Activated T-cell treated with anti-CD3 and anti-CD28 coated beads for 1 hour (primary cell): ENCODE measurements around the gene ABHD16A.

Experiments used
- DNase-seq: peaks from one replicate; pipeline ENCODE4 v3.0.0-alpha.2; 2020; ENCODE audit warnings: low read depth

The ABHD16A gene

GRCh38 chr6:31662124-31662723 lies 40.9 kb downstream of the ABHD16A start:
- no peak for DNase-seq

DNA sequence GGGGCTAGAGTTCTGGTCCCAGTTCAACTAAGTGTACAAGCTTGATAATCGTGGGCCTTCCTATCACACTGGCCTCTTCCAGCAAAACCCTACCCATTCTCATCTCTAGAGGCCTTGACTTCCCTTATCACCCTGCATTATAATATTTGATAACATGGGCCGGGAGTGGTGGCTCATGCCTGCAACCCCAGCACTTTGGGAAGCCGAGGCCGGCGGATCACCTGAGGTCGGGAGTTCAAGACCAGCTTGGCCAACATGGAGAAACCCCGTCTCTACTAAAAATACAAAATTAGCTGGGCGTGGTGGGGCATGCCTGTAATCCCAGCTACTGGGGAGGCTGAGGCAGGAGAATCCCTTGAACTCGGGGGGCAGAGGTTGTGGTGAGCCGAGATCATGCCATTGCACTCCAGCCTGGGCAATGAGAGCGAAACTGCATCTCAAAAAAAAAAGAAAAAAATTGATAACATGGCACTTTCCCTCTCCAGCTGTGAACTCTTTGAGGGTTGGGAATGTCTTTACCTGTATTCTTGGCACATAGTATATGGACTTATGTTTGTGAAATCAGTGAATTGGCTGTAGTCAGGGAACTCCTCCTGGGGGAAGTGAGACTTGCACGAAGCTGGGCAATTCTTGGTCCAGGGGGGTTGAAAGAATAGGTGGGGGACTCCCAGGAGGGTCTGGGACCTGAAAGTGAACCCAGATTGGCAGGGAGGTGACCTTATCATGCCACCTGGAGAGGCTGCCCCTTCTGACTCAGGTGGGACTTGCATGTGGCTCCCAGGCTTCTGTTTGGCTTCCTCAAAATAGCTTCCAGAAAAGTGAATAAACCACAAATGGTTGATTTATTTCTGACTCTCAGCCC lies 41.6 kb downstream of the ABHD16A start:
- DNase-seq = no peak

DNA sequence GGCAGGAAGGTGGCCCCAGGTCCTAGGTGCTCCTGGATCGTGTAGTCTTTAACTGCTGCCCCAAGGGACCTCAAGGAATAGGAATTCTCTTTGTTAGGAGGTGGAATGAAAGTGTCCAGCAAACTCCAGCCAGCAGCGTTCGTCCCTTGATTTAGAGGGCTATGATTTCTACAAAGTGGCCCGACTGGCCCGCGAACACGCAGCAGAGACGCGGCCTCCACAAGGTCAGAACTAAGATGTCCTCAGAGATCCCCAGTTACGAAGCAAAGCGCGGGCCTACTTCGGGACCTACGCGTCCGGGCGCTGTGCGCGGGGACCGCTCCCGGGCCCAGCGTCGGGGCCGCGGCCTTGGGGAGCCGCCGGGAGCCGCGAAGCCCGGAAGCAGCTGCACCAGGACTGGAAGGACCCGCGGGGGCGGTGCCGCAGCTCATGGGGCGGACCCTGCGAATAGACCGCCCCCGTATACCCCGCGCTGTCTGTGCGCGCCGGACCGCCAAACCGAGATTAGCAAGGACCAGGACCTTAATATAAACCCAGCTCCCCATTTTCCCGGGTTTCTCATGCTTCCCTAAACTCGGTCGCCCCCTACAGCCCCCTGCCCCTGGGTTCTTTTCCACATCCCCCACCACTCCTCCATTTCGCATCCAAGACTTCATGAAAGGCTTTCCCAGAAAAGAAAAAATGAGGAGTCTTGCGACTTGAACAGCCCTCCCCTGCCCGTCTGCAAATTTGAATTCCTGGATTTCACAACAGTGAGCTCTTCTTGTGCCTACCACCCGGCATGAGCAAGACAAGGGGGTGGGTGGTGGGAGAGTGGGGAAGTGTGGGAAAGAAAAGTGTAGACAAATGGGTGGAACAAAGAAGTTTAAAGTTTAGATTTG lies 42.5 kb downstream of the ABHD16A start, which contains the start of gene C6orf47:
TSS of gene C6orf47 (minus strand) at position 398 of the 881 bp plus-strand sequence. CDS start 831 bp downstream, outside the sequence.
- peak; percentile 70 for DNase-seq

DNA sequence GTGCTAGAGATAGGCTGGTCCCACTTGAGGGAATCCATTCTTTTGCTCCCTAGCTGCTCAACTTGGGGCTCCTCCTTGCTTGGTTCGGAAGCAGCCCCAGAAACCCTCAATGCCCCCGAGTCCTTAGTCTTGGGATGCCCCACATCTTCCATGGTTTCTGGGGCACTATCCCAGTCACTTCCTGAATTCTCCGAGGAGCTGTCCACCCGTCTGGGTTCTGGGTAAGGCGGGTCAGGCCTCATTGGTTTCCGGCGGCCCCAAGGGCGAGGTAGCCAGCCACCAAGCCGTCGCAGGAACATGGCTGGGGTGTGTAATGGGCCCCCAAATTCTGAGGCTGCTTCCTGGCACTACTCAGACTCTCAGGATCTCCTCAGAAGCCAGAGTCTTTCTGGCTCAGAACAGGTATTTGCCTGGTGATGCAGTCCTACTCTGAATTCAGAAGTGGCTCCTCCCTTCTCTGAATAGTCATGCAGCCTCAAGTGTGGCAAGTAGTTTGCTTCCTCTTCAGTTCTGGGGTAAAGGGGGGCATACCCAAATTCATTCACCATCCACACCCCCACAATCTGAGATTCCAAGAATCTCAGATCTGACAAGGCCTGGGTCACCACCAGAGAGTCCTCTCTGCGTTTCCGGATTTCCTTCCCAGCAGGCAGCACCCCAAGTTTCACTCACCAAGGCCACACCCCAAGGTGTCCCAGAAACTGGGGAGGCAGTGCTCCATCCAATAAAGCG lies 43.3 kb downstream of the ABHD16A start:
- DNase-seq = no peak

DNA sequence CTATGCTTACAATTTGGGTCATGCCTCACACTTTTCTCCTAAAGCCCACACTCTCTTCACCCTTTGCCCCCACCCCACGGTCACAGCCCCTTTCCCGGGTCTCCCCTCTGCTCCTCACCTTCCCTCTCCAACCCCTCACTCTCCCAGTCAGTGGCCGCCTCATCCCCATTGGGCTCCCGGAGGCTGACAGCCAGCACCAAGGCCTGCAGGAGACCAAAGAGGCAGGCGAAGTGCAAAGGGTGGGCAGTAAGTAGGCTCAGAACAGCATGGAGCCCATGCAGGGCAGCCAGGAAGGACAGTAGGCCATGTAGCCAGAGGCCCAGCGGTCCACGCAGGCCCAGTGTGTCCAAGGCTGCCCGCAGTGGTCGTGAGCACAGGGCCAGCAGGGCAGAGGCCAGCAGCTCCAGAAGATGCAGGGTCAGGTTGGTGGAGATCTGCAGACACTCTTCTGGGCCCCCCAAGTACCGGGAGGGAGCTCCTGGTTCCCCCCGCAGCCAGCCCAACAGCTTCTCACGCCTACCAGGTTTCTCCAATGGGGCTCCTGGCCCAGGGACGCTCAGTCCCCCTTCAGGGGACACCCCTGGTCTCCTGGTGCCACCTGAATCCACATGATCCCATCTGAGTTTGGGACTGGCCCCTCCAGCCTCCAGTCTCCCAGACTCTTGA lies 44.0 kb downstream of the ABHD16A start:
- no peak for DNase-seq

GRCh38 chr6:31658158-31658688 lies 44.9 kb downstream of the ABHD16A start:
- no peak for DNase-seq

GRCh38 chr6:31657406-31658157 lies 45.5 kb downstream of the ABHD16A start:
- DNase-seq = no peak

DNA sequence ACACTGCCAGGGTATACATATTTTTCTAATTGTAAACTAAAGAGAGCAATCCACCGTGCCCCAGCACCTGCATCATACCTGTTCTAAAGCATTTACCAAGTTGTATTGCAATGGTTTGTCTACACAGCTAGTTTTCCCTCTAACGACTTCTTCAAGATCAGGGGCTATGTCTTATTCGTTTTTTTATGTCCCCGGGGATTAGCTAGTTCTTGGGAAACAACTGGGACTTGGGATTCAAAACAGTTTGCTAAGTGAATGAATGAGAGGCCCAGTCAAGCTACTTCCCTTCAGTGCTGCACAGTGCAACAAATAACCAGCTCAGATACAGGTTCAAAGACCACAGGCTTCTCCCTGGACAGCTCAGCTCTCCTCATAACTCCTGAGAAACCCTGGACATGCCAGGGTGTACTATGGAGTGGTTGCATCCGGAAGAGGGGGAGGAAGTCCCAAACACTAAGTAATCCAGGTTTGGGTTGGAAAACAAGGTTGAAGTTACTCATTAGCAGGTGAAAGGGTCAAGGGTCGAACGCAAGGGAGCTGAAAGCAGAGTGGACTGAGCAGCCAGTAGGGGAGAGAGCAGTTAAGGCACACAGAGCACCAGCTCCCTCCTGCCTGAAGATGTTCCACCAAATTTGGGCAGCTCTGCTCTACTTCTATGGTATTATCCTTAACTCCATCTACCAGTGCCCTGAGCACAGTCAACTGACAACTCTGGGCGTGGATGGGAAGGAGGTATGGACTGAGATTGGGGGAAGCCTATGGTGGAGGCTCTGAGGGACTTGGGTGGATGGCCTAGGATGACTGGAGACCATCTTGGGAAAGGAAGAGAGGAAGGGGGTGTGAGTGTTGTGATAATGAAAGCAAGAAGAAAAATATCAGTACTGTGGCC lies 47.5 kb downstream of the ABHD16A start, which contains the start of gene APOM:
TSS of gene APOM (plus strand) at position 546 of the 889 bp plus-strand sequence. CDS start at position 619, 73 bp downstream.
- no peak for DNase-seq

DNA sequence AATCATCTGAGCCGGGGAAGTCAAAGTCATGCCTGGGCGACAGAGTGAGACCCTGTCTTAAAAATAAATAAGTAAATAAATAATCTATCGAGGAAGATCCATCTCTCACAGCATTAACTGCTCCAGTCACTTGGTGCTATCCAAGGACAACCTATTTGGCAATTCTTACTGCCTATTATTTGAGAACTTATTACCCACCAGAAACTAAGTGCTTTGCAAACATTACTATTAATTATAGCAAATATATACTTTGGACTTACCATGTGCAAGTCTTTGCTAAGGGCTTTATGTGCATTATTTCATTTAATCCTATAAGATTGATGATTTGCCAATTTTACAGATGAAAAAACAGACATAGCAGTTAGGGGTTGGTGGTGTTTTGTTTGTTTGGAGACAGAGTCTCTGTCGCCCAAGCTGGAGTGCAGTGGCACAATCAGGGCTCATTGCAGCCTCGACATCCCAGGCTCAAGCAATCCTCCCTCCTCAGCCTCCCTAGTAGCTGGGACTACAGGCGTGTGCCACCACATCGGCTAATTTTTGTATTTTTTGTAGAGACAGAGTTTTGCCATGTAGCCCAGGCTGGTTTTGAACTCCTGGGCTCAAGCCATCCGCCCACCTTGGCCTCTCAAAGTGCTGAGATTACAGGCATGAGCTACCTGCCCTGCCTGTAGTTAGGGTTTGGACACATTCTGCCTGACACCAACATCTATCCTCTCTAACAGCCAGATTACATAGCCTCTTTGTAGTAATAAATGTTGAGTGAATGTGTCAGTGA lies 48.4 kb downstream of the ABHD16A start:
- no peak for DNase-seq

DNA sequence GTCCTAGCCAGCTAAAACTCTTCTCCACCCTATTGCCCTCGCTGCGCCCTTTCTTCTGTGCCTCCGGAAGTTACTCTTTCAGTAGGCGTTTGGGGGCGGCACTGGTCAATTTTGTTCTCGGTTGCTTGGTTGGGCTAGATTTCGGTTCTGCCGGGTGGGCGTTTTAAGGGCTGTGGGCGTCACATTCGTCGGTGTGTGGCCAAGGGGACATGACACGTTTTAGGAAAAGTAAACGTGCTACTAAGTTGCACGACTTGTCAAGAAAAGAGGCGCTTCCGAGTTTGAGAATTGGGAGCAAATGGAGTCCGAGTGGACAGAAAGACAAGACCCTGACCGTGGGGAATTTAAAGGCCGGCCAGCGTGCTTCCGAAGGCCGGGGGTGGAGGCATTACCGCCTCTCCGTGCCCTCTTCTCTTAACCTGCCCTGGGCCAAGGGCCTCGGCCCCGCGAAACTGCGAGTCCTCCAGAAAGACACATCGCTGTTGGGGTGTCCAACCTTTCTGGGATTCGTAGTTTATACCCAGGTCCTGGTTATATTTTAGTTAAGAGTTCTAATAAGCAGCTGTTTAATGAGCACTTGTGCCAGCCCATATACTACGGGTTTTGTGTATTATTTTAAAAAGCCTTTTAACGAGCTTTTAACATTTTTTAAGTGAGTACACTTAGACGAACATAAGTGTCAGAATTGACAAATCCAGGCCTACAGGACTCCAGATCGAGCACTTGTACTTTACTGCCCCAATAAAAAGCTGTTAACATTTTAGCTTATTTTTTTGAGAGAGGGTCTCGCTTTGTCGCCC lies 50.0 kb downstream of the ABHD16A start:
- DNase-seq = no peak

DNA sequence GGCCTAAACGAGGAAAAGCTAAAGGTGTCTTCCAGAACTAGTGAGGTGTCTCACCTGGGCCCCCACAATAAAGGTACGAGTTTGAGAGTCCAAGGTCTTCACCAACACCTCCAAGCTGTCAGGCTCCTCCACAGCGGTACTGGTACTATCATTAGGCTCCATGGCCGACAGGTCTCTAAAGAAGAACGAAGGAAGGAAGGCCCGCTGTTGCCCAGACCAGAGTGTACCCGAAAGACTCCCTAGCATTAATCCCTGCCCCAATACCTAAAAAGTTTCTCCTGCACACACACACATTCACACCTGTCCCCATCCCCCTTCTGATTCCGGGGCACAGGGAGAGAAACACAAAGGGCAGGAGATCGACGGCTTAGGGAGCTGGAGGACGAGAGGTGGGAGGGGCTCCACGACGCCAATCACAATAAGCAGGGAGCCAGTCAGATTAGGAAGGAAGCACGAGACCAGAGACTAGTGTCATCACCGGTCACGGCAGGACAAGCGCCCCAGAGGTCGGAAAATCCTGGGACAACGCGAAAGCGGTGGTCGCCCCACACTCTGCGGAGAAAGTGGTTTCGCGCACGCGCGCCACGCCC lies 51.4 kb downstream of the ABHD16A start:
- no peak for DNase-seq

DNA sequence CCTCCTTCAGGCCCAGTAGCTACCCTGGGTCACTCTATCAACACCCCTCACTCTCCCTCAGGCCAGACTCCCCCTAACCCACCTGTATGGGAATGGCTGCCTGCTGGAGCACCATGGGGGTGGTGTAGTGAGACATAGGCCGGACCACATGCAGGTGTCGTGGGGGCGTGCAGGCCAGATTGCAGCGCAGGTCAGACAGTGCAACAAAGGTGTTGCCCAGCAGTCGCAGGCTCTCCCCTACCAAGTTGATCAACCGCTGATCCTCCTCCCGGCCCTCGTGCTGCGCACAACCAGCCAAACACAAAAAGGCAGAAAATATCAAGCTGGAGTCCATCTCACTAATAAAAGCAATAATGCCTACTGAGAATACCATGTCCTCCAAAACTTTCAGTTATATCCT lies 57.8 kb downstream of the ABHD16A start:
- DNase-seq = no peak

DNA sequence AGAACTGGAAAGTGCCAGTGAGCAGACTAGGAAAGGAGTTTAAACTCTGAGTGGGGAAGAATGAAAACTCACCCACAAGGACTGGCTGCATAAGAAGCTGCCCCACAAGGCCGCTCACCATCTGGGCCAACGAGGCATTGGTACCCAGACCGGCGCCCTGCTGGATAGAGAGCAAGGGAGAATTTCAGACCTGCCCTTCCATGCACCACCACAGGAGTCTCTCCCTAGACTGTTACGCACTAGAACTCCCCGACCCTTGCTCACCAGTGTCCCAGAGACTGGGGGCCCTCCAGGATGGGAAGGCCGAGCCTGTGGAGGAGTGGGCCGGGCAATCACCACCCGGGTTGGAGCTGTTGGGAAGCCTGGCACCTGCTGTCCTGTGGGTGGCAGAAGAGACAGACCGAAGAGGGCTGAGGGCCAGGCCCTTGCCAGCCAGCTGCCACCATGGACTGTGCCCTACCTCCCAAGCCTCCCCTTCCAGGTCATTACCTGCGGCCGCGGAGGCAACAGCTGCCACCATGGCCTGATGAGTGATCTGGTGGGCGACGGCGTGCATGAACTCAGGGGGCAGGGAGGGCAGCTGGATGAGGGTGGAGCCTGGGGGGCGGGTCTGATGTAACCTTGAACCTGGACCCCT lies 59.2 kb downstream of the ABHD16A start:
- DNase-seq = no peak

DNA sequence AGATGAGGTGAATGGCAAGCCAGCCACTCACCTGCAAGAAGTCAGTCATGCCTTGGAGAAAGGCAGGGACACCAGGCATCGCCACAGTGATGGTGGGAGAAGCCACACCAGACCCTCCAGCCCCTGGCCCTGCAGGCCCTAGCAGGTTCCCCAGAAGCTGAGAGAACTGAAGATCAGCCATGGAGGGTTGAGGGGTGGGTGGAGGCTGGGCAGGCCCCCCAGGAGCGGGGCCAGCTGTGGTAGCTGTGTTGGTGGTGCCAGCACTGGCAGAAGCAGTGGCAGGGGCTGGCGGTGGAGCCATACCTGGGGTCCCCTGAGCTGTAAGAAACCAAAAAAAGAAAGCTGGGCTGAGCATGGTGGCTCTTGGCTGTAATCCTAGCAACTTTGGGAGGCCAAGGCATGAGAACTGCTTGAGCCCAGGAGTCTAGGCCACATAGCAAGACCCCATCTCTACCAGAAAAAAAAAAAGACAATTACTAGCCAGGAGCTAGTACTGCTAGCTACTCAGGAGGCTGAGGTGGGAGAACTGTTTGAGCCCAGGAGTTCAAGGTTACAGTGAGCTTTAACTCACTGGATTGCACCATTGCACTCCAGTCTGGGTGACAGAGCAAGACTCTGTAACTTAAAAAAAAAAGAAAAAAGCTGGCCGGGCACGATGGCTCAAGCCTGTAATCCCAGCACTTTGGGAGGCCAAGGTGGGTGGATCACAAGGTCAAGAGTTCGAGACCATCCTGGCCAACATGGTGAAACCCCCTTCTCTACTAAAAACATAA lies 60.1 kb downstream of the ABHD16A start:
- no peak for DNase-seq

- DNase-seq = no peak
These were observed 61.8 kb downstream of the ABHD16A start for GRCh38 chr6:31641370-31641769.

- no peak for DNase-seq
These were observed 62.5 kb downstream of the ABHD16A start for GRCh38 chr6:31640612-31641011.
